GM18526 (cell line): ENCODE data around the gene FYB1.

Experiments used
- POLR2A ChIP-seq: IDR thresholded peaks from 3 replicates; pipeline ENCODE4 v1.6.1; 2011; ENCODE audit not compliant: insufficient read length; ENCODE audit errors: extremely low read depth

The FYB1 gene

DNA sequence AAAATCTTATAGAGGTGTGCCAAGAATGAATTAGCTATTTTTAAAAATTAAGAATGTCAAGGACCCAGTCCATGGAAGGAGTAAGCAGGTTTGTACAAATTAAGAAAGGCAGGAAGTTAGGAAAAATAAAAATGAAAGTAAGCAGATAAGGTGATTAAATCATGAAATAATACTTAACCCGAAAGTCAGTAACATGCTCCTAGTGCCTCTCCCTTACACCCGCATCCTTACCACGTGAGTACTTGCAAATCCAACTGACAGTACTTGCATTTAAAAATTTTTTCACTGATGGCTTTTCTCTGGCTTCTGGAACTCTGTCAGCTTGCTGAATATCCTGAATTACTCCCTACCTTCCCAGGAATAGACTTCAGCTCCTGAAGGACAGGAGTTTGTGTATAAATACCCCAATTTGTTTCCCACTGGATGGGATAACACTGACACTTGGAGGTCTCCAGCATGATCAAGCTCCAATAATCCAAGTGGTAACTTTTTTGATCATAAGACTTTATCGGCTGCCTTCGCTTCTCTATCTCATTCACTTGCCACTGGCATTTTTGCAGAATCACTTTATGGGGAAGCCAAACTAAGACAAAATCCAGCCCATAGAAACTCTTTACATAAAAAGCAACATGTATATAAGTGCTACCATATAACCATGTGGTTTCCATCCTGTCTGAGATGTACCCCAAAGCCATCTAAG, 103.6 kb downstream of the FYB1 start:
- no peak for TF ChIP-seq POLR2A

DNA sequence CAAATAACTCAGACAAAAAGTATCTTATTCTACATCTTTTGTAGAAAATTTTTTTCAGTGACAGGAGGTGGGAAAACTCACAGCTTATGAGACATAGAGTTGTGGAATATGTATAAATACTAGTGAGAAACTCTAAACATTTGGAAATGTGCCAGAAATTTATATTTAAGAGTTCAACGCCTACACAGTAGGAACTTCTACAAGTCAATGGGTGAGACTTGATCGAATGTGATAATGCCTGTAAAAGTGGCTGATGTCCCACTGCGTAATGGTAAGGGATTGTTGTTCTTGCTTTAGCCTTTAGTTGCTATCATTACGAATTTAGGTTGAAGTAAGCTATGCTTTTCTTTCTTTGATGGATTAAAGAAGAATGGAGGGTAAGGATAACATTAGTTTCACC, 105.2 kb downstream of the FYB1 start:
- no peak for TF ChIP-seq POLR2A

DNA sequence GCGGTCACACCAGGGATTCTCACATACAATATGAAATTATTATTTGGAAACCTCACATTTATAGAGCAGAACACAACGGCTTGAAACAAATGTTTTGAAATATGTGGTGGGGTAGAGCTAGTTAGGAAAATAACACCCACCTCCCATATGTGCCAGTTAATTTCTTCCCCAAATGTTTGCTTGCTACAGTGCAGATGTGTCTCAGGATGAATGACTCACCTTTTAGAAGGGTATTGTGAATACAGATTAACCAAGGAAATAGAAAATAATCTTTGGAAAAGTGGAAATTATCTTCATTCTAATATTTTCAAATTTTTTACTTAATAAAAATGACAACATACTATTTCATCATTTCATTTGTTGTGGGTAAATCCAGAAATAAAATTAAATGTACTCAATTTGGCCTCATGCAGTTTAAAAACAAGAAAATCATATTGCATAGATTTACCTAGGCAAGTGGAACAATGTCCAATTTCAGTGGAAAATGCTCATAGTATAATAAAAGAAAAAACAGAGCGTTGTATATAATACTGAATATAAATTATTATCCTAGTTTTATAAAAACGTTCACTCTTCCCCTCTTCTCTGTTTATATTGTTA, 105.9 kb downstream of the FYB1 start:
- no peak for TF ChIP-seq POLR2A

DNA sequence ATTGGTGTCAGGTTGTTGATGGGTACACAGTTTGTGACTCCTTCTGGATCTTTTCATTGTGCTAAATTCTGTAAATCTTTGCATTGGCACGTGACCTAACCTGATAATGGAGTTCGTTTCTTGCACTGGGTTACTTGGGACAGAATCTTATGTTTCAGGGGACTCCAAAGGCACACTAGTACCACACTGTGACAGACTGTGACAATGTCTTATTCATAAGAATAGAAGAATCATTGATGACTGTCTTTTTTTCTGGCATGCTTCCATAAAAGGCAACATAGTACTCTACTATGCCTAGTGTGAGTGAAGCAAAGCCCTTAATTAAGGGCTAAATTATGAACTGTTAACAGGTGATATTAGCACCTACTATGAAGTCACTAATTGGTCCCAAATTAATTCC, 109.8 kb downstream of the FYB1 start:
- TF ChIP-seq POLR2A, result no peak

DNA sequence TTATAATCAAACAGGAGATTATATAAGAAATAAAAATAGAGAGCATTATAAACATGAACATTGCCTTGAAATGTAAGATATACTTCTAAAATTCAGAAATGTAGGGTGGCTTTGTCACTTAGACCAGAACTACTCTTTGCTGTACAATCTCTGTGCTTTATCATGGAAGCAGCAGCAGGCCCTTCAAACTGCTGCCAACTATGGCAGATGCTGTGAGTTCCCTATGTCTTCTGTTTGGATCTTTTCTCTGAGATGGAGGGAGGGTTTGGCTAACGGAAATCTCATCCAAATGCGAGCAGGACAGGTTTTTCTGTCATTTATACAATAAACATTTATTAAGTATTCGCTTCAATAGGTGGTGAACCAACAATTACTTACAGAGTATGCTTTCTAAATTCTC, 110.4 kb downstream of the FYB1 start:
- TF ChIP-seq POLR2A, result no peak

DNA sequence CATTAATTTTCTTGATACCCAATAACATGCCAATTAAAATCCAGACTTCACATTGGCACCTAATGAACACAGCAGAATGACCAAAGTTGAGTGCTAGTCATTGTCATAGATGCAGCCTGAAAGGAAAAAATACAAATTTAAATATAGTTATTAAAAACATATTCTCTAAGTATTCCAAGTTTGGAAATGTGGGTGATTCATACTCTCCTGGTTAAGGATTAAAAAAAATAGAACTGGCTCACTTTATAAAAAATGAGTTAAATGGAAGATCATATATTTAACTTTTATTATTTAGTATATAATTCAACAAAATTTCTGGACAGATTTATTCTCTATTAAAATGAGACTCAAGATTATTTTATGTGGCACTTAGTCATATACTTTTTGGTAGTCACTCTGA, 112.0 kb downstream of the FYB1 start:
- no peak for TF ChIP-seq POLR2A

DNA sequence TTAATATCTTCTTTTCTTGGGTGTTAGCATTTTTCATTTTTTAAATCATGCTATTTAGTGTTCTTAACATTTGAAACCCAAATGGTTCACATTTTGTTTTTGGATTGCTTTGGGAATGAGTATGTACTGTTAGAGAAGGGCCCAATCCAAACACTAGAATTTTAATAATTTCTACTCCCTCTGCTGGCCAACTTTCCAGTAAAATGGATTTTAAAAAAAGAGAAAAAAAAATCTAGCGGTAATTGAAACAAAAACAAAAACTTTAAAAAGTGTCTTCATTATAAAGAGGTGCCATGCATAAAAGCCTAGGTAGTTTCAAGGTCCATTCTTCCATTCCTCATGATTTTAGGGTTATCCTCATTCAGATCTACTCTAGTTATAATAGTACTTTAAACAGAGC, 113.0 kb downstream of the FYB1 start:
- no peak for TF ChIP-seq POLR2A

DNA sequence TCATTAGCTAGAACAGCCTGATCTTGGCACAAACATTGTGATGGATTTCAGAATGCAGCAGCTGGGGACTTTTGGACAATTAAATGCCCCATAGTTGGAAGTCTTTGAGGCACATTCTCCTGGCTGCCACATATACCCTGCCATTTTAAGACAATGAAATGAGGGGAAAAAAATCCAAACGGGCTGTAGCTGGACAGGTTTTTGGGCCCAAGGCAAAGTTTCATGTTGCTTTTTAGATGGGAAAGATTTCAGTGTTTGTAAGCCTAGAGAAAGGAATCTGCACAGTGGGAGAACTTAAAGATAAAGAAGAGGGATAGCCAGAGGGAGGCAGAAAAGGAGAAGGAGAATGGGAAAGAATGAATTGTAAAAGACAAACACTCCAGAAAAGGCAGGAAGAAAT, 115.1 kb downstream of the FYB1 start:
- no peak for TF ChIP-seq POLR2A

DNA sequence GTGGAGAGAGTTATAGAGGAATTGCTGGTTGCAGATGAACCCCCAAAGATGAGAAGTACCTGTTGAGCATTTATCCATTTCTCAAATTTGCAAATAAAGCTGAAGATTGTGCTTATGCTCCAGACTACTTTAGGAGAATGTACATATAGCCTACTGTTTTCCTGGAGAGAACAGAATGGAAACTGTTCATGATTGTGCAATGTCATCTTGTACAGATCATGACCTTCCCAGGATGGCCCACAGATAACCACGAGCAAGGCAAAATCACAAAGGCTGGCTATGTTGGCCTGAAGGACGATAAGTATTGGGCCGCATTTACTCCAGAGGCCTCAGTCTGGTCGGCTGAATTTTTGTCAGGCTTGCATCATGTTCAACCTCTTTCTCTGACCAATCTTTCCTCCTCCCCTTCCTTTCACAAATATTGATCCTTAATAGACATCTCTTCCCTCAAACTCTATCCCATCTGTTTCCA, 116.6 kb downstream of the FYB1 start:
- no peak for TF ChIP-seq POLR2A

DNA sequence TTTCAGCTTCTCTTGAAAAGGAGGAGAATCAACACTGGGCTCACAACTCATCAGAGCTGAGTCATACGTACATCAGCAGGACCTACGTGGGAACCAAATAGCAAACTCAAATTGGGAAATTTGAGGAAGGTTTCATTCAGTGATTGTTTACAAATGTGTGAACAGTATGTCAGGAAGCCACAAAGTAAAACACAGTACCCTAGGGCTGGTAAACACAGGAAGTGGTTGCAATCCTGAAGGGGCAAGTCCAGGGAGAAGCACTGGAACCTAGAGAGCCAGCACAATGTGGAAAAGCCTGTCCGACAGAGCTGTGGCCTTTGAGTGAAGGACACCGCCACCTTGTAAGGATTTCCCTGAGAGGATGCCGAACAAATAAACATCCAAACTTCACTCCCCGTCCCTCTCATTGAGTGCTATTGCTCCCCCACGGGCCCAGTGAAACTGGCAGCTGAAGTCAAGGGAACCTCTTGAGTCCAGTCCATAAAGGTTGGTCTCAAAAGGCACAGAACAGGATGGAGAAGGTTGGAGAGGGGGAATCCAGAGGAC, 118.4 kb downstream of the FYB1 start:
- TF ChIP-seq POLR2A, result no peak

DNA sequence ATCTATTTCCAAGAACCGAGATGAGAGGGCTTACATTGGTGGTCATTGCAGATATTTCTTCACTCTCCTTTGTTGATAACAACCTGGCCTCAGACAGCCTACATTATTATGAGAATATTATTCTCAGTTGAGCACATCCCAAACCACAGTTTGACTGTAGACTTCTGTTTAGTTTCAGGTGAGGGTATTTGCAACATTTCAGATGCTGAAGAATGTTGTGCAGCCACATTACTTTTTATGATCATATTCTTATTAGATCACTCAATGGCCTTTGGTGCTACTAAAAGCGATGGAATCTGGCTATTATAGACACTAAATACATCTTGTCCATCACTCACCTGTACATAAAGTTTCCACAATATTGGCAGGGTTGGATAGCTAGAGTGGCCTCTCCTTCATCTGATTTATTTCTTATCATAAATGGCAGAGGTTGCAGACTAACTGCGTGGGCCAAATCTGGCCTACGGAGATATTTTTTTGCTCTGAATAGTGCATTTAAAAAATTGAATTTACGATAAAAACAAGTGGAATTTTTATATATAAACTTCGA, 119.0 kb downstream of the FYB1 start:
- TF ChIP-seq POLR2A, result no peak

DNA sequence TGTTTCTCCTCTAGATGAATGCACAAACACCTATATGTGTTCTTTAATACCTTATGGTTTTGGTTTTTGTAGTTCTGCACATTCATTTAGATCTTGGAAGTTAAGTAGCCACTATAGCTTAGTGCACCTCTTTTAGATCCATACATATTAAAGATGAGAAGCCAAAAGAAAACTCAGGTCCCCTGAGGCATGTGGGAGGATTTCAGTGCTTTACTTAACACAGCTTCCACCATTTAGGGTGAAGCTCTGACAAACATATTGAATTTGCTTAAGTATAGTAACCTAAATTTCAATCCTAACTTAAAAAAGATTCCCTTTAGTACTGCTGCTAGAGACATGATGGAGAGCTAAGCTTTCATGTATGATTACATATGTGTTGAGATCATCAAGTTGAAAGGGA, 119.5 kb downstream of the FYB1 start:
- no peak for TF ChIP-seq POLR2A

DNA sequence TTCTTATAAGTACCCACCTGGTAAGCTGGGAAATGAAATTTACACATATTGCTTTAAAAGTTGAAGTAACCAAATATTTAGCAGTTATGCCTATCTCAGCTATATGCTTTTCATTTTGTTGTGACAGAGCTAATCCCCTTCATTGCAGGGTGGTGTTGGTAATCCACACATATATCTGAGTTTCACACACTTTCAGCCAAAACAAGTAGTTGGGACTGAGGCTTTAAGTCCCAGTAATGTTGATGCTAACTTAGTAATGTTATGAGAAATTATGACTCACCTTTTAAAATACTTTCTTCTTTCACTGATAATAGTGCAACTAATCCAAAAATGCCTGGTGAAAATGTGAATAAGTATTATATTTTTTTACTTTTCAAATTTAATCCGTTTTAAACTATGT, 126.0 kb downstream of the FYB1 start:
- no peak for TF ChIP-seq POLR2A

DNA sequence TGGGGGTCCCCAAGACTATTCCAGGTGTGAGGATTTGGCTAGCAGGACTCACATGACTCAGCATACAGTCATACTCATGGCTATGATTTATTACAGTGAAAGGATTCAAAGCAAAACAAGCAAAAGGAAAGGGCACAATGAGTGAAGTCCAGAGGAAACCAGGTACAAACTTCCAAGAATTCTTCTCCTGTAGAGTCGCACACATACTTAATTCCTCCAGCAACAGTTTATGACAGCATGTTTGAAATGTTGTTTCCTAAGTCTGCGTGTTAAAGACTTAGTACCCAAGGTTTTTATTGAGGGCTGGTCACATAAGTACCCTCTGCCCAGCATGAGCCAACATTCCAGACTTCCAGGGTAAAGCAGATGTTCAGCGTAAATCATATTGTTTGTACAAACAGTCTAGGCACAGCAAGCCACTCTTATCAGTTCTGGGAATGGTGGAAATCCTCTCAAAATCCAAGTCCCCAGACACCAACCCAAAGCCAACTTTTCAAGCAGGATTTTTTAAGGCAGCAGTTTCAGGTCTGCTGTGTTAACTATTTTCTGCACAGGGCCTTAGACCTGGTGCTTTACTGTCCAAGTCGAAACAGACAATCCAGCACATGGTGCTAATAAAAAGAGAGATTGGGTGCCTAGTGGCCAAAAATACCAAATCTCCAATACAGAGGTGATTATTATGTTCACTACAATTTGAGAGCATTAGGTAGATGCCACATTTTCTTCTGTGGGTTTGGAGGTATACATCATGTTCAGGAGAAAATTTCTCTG, 126.6 kb downstream of the FYB1 start:
- no peak for TF ChIP-seq POLR2A

DNA sequence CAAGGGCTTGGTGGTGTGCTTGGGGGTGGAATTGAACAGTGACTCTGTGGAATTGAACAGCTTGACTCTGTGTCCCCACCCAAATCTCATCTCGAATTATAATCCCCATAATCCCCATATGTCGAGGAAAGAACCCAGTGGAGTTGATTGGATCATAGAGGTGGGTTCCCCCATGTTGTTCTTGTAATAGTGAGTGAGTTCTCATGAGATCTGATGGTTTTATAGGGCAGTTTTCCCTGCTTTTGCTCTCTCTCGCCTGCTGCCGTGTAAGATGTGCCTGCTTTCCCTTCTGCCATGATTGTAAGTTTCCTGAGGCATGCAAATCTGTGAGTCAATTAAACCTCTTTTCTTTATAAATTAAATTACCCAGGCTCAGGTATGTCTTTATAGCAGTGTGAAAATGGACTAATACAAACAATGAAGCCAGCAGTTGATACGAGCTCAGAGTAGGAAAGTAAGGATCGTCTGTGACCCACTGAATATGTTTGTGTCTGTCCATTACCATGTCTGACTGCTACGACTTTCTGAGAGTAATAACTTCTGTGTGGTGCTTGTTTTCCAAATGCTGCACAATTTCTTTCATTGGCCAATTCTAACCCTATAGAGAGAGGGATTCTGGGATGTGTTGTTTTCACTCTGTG, 127.3 kb downstream of the FYB1 start:
- TF ChIP-seq POLR2A, result no peak
